Measurements from ENCODE around the gene FAM185A. TPM values are rescaled to one million over a fixed set of nuclear protein-coding genes. Genes with fewer than 3 reads are reported as not detected.
A peak's percentile ranks its signal among the peaks of the same experiment; 100 is the strongest.

FAM185A gene
- total and polyA plus RNA-seq, 5 donors: 4.2 to 7.5 (median 6.3) TPM

- Histone ChIP-seq H3K4me1 (ENCODE audit: control insufficient read depth, insufficient read depth, low read length) (no peaks in the 10 kb centered on the region), H3K27me3 (ENCODE audit: control insufficient read depth, insufficient read depth) (no peaks in the 10 kb centered on the region), H3K9me3 (ENCODE audit: control insufficient read depth, low read length) (no peaks in the 10 kb centered on the region), H3K27ac (ENCODE audit: low read length) (no peak overlapping the region), H3K4me3 (ENCODE audit: low read length) (no peak overlapping the region)
- 61% methylated on average over 2 of the region's 2 CpGs for WGBS
- intact Hi-C loops (cut with DNase I): no loop called here
- no peak for ATAC-seq
- no peak for DNase-seq
Measured at GRCh38 chr7:102813191-102814024, 64.6 kb downstream of the FAM185A start.

- no peaks in the 10 kb centered on the region for H3K9me3 ChIP-seq (ENCODE audit: control insufficient read depth, low read length)
- intact Hi-C loops (cut with DNase I): no loop called here
- H3K4me1 ChIP-seq (ENCODE audit: control insufficient read depth, insufficient read depth, low read length): no peaks in the 10 kb centered on the region
- no peak overlapping the region for H3K27ac ChIP-seq (ENCODE audit: low read length)
- 78% methylated on average over 4 of the region's 4 CpGs for WGBS
- no peak overlapping the region for H3K4me3 ChIP-seq (ENCODE audit: low read length)
- ATAC-seq: no peak
- no peaks in the 10 kb centered on the region for H3K27me3 ChIP-seq (ENCODE audit: control insufficient read depth, insufficient read depth)
- DNase-seq: no peak
Measured at GRCh38 chr7:102814025-102814471, 65.2 kb downstream of the FAM185A start.

- DNase-seq: no peak
- H3K27me3 ChIP-seq (ENCODE audit: control insufficient read depth, insufficient read depth): no peaks in the 10 kb centered on the region
- H3K27ac ChIP-seq (ENCODE audit: low read length): no peak overlapping the region
- WGBS: 83% methylated on average over 4 of the region's 4 CpGs
- no peak for ATAC-seq
- H3K4me3 ChIP-seq (ENCODE audit: low read length): no peak overlapping the region
- no peaks in the 10 kb centered on the region for H3K4me1 ChIP-seq (ENCODE audit: control insufficient read depth, insufficient read depth, low read length)
- intact Hi-C loops (cut with DNase I): no loop called here
- no peaks in the 10 kb centered on the region for H3K9me3 ChIP-seq (ENCODE audit: control insufficient read depth, low read length)
Measured at GRCh38 chr7:102817616-102818573, 69.1 kb downstream of the FAM185A start.

- Histone ChIP-seq H3K9me3 (ENCODE audit: control insufficient read depth, low read length) (no peaks in the 10 kb centered on the region), H3K27me3 (ENCODE audit: control insufficient read depth, insufficient read depth) (no peaks in the 10 kb centered on the region), H3K4me3 (ENCODE audit: low read length) (no peak overlapping the region), H3K4me1 (ENCODE audit: control insufficient read depth, insufficient read depth, low read length) (no peaks in the 10 kb centered on the region), H3K27ac (ENCODE audit: low read length) (no peak overlapping the region)
- DNase-seq (no peak), ATAC-seq (peak in 1 of 2 donors; percentile 29)
- intact Hi-C loops (cut with DNase I): no loop called here
- WGBS: 31% methylated on average over 2 of the region's 2 CpGs
Measured at GRCh38 chr7:102819151-102819550, 70.4 kb downstream of the FAM185A start.

- 92% methylated on average over 2 of the region's 2 CpGs for WGBS
- Histone ChIP-seq H3K9me3 (ENCODE audit: control insufficient read depth, low read length) (no peaks in the 10 kb centered on the region), H3K27ac (ENCODE audit: low read length) (no peak overlapping the region), H3K4me1 (ENCODE audit: control insufficient read depth, insufficient read depth, low read length) (peaks cover 1% of the 10 kb centered on the region), H3K27me3 (ENCODE audit: control insufficient read depth, insufficient read depth) (no peaks in the 10 kb centered on the region), H3K4me3 (ENCODE audit: low read length) (no peak overlapping the region)
- intact Hi-C loops (cut with DNase I): no loop called here
- DNase-seq (no peak), ATAC-seq (no peak)
Measured at GRCh38 chr7:102821994-102822747, 73.4 kb downstream of the FAM185A start.

- Histone ChIP-seq H3K27me3 (ENCODE audit: control insufficient read depth, insufficient read depth) (no peaks in the 10 kb centered on the region), H3K9me3 (ENCODE audit: control insufficient read depth, low read length) (no peaks in the 10 kb centered on the region), H3K27ac (ENCODE audit: low read length) (no peak overlapping the region), H3K4me1 (ENCODE audit: control insufficient read depth, insufficient read depth, low read length) (peaks cover 1% of the 10 kb centered on the region), H3K4me3 (ENCODE audit: low read length) (no peak overlapping the region)
- 91% methylated on average over 6 of the region's 6 CpGs for WGBS
- intact Hi-C loops (cut with DNase I): no loop called here
- ATAC-seq: no peak
- no peak for DNase-seq
Measured at GRCh38 chr7:102823390-102824119, 74.8 kb downstream of the FAM185A start.

- Histone ChIP-seq H3K9me3 (ENCODE audit: control insufficient read depth, low read length) (no peaks in the 10 kb centered on the region), H3K4me1 (ENCODE audit: control insufficient read depth, insufficient read depth, low read length) (peaks cover 3% of the 10 kb centered on the region), H3K4me3 (ENCODE audit: low read length) (no peak overlapping the region), H3K27ac (ENCODE audit: low read length) (no peak overlapping the region), H3K27me3 (ENCODE audit: control insufficient read depth, insufficient read depth) (no peaks in the 10 kb centered on the region)
- intact Hi-C loops (cut with DNase I): no loop called here
- no peak for ATAC-seq
- no peak for DNase-seq
- WGBS: 94% methylated on average over 2 of the region's 2 CpGs
Measured at GRCh38 chr7:102828286-102828685, 79.5 kb downstream of the FAM185A start.

- Histone ChIP-seq H3K4me1 (ENCODE audit: control insufficient read depth, insufficient read depth, low read length) (peaks cover 3% of the 10 kb centered on the region), H3K4me3 (ENCODE audit: low read length) (no peak overlapping the region), H3K27ac (ENCODE audit: low read length) (no peak overlapping the region), H3K27me3 (ENCODE audit: control insufficient read depth, insufficient read depth) (no peaks in the 10 kb centered on the region), H3K9me3 (ENCODE audit: control insufficient read depth, low read length) (no peaks in the 10 kb centered on the region)
- intact Hi-C loops (cut with DNase I): no loop called here
- no peak for ATAC-seq
- no peak for DNase-seq
- 90% methylated on average over 3 of the region's 3 CpGs for WGBS
Measured at GRCh38 chr7:102829075-102829474, 80.3 kb downstream of the FAM185A start.

- no peak overlapping the region for H3K27ac ChIP-seq (ENCODE audit: low read length)
- WGBS: 92% methylated on average over 2 of the region's 2 CpGs
- intact Hi-C loops (cut with DNase I): no loop called here
- H3K4me3 ChIP-seq (ENCODE audit: low read length): no peak overlapping the region
- no peaks in the 10 kb centered on the region for H3K27me3 ChIP-seq (ENCODE audit: control insufficient read depth, insufficient read depth)
- ATAC-seq (no peak), DNase-seq (no peak)
- H3K4me1 ChIP-seq (ENCODE audit: control insufficient read depth, insufficient read depth, low read length): peaks cover 3% of the 10 kb centered on the region
- H3K9me3 ChIP-seq (ENCODE audit: control insufficient read depth, low read length): no peaks in the 10 kb centered on the region
Measured at GRCh38 chr7:102830197-102830596, 81.4 kb downstream of the FAM185A start.

GRCh38 chr7:102832674-102833073 lies 83.9 kb downstream of the FAM185A start:
- intact Hi-C loops (cut with DNase I): no loop called here
- Histone ChIP-seq H3K9me3 (ENCODE audit: control insufficient read depth, low read length) (no peaks in the 10 kb centered on the region), H3K4me1 (ENCODE audit: control insufficient read depth, insufficient read depth, low read length) (peaks cover 4% of the 10 kb centered on the region), H3K27ac (ENCODE audit: low read length) (no peak overlapping the region), H3K4me3 (ENCODE audit: low read length) (no peak overlapping the region), H3K27me3 (ENCODE audit: control insufficient read depth, insufficient read depth) (no peaks in the 10 kb centered on the region)
- ATAC-seq (no peak), DNase-seq (no peak)
- 76% methylated on average over 1 of the region's 1 CpG for WGBS

All from right cardiac atrium (tissue), 5 donors.